ENCODE data around the gene MPO.

Gene MPO

GRCh38 chr17:58278661-58279015, 2.1 kb downstream of the MPO start:
- DNase-seq = no peak

GRCh38 chr17:58277802-58278595, 2.7 kb downstream of the MPO start:
- no peak for DNase-seq

GRCh38 chr17:58277107-58277801, 3.5 kb downstream of the MPO start:
- no peak for DNase-seq

GRCh38 chr17:58276423-58276822, 4.3 kb downstream of the MPO start:
- no peak for DNase-seq

GRCh38 chr17:58275417-58275816, 5.3 kb downstream of the MPO start:
- DNase-seq = no peak

GRCh38 chr17:58273453-58274104, 7.2 kb downstream of the MPO start:
- DNase-seq = no peak

GRCh38 chr17:58272367-58273280, 8.1 kb downstream of the MPO start:
- DNase-seq = no peak

- no peak for DNase-seq
Measured at GRCh38 chr17:58271216-58271931, 9.4 kb downstream of the MPO start.

GRCh38 chr17:58270476-58271215, 10.1 kb downstream of the MPO start:
- DNase-seq = no peak

GRCh38 chr17:58269557-58270291, 11.0 kb downstream of the MPO start:
- no peak for DNase-seq

GRCh38 chr17:58268774-58269556, 11.8 kb downstream of the MPO start:
- DNase-seq = no peak

GRCh38 chr17:58268326-58268725, 12.4 kb downstream of the MPO start:
- no peak for DNase-seq

GRCh38 chr17:58267347-58268324, 13.1 kb downstream of the MPO start:
- DNase-seq = no peak

- no peak for DNase-seq
Measured at GRCh38 chr17:58265902-58266875, 14.5 kb downstream of the MPO start.

GRCh38 chr17:58265271-58265670, 15.5 kb downstream of the MPO start:
- DNase-seq = no peak

GRCh38 chr17:58264407-58265103, 16.2 kb downstream of the MPO start:
- DNase-seq = no peak

- no peak for DNase-seq
Measured at GRCh38 chr17:58263773-58264172, 17.0 kb downstream of the MPO start.
